HG03066 (cell line): ENCODE data around the gene HOXA3.

Experiments used
- ATAC-seq: cut with Tn5 transposase; IDR thresholded peaks from one replicate; pipeline ENCODE4 v1.9.1; 2021; ENCODE audit warnings: low read depth; ENCODE audit not compliant: unreplicated experiment

Gene HOXA3

DNA sequence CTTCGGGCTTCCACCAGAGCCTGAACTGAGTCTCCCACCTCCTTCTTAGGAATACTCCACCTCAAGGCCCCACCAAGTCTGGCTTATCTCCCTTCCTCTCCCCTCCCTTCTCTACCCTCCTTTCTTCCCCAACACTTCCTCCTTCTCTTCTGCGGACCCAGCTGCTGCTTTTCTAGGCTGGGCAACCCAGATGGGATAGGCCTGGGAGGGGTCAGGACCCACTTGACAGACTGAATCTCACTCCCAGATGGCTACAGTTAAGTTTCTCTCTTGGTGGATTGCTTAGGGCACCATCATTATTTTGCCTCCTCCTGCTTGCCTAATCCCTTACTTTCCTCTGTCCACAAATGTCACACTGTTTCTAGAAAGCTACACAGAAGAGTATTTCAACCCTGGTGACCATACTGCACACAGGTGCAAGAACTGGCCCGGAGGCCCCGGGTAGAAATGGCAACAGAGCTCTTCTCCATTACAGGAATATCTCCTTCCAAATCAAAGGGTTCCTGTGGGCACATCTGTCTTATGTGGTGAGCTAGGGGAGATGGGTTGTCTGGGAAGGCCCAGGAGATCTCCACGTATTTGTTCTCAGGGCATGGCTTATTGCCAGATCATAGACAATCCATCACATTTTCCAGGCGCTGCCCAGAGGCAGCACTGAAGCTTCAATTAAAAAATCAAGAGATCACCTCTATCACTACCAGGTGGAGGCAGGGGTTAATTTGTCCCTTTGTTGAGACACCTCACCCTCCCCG, 37.8 kb upstream of the HOXA3 start:
- no peak for ATAC-seq

DNA sequence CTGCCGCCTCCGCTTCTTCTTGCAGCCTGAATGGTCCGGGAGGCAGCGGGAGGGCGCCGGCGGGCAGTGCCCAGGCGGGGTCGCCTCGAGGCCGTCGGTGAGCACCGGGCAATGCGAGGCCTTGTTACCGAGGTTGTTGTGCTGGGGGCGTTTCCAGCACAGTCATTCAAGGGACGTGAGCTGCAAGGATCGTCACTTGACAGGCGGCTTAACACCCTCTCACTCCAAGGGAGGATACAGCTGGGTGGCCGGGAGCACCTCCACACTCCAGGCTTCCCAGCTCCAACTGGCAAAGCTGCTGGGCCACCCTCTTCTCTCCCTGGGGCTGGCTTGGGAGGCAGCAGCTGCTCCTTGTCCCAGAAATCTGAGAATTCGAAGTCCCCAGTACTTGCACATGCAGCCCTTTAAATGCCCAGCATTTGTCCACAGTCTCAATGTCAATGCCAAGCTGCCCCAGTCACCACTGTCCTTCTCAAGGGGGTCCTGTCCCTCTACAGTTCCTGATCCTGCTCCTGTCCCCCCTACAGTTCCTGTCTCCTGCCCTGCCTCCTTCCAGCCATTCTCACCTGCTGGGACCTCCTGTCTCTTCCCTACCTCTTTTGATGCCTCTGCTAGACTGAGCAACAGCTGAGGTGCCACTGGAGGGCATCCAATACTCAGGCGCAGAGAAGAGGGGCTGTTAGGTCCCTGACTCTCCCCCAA, 37.1 kb upstream of the HOXA3 start:
- ATAC-seq: no peak

DNA sequence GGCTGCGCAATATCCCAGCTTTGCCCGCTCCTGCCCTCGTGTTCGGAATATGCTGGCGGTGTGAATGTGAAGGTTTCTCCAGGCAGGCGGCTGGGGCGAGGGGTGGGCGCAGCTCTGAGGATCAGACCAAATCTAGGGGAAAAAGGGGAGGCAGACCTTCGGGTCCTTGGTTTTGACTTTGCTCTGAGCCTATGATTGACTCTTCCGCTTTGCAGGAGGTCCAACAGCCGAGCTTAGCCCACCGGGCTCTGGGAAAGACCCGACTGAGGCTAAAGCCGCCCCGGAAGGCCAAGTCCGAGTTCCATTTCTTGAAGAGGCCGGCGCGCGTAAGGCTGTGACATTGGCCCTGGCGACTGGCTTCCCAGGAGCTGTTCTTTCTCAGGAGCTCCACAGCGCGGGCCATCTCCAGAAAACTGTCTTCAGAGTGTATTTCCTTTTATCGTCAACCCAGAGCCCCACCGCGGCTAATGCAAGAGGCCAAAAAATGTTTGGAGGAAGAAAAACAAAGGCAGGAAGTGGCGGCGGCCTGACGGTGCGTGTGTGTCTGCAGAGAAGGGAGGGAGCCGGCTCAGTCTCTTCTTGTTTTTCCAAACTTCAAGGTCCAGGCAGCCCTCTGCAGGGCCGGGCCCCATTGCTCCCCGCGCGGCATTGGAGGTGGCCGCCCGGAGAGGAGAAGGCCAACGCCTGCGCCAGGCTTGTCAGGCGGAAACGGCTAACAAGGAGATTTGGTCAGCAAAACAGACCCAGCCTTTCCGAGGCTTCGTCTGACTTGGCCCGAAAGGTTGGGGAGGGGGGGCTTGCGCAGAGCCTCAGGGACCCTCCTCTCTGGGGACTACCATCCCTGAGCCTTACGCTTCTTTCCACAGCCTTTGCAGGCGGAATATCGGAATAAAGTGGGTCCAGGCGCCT, 36.3 kb upstream of the HOXA3 start:
- no peak for ATAC-seq

DNA sequence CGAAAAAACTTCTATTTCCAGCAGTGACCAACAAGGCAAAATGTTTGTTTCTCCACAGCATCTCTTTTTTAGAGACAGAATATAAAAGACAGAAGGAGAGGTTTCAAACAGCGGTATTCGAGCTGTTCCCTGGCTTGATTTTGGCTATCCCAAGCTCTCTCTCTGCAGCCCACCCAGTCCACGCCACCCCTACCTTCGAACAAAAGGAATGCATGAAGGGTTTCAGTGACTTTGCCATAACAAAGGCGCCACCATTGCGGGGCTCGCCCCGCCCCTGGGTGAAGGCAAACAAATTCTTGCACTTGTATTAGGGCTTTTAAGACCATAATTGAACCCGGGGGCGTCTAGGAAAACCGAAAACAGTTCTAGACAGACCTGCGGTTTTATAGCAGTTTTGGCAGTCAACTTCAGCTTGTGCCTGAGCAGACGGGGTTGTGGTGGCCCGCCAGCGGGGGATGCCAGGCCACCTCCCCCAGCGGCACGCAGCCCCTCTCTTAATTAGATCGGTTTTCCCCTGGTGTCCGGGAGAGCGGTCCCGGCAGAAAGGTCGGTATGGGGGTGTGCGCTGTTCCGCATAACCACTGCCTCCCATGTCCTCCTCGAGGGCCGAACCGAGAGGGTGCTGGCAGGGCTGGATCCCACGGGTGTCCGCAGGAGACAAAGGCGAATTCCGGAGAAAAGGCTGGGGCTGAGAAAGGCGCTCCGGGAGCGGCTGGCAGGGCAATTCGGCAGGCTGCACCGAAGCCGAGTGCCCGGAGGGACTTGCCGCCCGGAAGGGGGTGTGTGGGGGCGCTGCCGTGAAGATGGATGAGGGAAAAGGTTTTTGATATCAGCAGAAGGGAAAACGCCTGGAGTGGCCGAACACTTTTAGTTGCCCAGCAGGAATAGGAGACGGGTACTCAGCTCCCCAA, 35.3 kb upstream of the HOXA3 start:
- no peak for ATAC-seq

DNA sequence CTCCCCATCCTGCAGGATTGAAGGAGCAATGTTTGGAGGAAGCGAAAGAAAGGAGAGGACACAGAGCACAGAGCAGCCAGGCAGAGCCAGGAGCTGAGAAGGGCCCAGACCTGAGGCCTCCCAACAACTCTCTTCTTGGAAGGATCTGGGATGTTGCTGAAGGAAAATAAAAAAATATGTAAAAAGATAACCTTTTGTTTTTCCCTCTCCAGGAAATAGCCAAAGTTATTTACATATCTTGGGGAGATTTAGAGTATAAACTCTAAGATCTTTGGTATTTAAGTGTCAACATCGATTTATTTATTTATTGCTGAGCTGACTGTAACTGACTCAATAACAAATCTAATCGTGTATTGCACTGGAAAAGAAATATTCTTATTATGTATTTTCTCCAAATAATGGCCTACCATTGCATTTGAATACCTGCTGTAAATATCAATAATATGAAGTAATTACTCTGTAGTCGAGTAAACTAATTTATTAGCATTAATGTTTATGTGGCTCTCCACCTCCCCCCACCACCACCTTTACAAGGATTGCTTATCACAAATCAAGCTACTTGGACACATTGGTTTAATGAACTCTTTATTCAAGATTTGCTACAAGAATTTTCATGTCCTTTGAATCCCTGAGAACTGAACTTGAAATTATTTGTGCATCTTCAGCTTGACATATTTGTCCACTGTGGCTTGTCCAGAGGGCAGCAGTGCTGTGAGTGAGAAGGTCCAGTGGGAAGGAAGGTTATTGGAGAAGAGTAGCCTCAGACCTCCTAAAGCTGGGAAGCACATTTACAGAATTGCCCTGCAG, 34.5 kb upstream of the HOXA3 start:
- no peak for ATAC-seq

DNA sequence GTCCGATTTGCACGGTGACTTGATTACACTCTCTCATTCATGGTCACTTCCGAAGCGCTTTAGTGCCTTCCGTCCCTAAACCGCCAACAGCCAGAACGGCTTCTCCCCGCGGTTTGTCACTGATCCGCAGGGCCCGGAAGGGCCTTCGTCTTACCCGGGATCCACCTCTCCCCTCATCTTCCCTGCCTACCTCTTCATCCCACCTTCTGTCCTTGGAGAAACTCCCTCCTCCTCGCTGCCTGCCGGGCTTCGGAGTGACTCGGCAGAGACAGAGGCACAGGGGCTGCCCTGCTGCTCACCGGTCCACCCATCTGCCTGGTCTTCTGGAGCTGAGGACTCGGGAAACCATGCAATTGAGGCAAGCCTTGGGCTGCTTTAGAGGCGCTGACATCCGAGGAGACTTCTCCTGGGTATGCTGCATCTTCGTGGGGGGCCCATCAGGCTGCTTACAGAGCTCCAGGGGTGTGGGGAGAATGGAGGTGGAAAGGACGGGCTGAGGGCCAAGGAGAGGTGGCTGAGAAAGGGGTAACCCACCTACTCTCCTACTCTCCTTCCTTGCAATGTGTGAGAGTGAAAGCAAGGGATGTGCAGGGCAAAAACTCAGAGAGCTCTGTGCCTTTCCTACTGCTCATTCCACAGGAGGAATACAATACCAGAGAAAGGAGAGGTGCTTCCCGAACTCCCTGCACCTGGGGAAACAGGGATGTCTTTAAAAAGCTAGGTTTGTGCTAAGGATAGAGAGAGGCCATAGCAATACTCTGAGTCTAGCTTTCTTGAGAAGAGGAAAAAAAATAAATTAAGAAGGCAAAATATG, 33.7 kb upstream of the HOXA3 start:
- ATAC-seq: no peak

DNA sequence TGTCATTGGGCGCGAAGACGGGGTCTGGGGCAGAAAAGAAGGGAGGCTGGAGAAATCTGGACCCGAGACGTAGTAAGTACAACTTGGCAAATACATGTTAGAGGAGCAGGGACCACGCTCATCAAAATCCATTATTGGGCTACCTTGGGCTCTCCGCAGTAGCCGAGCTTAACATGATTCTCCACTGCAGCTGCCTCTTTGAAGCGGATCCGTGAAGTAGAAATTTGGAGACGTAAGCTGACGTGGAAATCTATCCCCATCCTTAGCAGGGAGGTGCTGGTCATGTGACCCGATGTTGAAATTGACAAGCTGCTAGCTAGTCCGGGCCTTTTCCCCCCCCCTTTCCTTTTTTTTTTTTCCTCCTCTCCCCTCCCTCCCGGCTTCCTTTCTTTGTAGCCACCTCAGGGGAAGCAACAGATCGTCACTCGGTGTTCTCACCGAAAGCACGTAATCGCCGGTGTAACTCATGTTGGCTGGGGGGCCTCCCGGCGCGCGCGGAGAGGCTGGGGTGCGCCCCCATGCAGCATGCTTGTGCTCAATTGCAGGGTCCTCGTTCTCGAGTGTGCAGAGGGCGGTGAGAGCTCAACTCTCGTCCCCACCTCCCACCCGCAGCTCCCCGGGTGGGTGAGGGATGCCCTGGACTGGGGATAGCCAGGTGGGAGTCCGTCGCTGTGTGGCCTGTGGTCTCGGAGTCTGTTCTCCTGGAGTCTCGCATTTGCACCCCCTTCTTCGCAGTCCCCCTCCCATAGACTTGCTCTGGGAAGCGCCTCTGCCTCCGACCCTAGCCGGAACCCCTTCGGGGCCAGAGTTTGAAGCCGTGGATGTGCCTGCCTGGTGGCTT, 32.9 kb upstream of the HOXA3 start, which contains the start of gene HOXA11:
Gene HOXA11, minus strand, starts transcription at position 220 of the 841 bp plus-strand sequence. Its CDS starts 88 bp downstream, at position 132.
- ATAC-seq: no peak

DNA sequence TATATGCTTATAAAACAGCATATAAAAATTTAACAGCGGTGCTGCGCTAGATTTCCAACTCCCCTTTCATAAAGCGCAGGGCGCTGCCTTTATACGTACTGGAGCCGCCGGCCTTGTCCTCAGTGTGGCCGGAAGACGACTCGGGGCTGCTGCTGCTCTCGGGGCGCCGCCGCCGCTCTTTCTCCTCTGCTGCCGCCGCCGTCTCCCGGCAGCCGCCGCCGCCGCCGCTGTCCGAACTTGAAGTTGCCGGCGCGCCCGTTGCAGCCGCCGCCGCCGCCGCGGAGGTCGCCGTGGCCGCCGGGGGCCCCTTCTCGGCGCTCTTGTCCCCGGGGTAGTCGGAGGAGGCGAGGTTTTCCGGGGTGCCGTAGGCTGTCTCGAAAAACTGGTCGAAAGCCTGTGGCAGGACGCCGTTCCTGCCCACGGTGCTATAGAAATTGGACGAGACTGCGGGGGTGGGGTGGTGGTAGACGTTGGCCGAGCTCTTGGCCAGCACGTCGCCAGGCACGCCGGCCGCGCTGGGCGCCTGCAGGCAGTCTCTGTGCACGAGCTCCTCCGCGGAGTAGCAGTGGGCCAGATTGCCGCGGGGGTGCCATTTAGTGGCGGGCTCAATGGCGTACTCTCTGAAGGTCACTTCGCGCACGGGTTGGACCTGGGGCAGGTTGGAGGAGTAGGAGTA, 32.1 kb upstream of the HOXA3 start:
- no peak for ATAC-seq

DNA sequence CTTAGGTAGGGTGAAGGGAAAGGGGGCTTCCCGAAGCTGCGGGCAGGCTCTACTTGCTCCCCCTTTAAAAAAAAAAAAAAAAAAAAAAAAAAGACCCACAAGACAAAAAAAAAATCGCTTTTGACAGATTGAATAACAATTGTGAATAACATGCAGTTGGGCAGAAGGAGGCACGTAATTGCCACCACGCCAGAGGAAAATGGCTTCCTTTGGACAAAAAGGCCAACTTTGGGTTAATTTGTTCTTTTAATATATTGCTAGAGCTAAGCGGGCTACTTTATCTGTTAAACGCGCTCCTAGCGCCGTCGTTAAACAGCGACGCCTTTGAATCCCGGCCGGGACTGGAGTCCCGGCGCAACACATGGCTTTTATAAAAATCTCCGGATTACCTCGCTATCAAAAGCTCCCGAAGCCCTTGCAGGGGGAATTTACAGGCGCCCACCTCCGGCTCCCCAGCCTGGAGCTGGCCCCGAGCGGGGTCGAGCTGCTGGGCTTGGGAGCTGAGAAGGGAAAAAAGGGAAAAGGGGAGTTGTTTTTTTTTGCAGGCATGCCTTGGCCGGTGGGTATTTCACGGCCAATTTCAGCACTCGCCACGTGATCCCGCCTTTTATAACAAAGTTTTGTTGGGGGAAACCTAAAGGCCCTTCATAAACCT, 31.4 kb upstream of the HOXA3 start:
- ATAC-seq: no peak

DNA sequence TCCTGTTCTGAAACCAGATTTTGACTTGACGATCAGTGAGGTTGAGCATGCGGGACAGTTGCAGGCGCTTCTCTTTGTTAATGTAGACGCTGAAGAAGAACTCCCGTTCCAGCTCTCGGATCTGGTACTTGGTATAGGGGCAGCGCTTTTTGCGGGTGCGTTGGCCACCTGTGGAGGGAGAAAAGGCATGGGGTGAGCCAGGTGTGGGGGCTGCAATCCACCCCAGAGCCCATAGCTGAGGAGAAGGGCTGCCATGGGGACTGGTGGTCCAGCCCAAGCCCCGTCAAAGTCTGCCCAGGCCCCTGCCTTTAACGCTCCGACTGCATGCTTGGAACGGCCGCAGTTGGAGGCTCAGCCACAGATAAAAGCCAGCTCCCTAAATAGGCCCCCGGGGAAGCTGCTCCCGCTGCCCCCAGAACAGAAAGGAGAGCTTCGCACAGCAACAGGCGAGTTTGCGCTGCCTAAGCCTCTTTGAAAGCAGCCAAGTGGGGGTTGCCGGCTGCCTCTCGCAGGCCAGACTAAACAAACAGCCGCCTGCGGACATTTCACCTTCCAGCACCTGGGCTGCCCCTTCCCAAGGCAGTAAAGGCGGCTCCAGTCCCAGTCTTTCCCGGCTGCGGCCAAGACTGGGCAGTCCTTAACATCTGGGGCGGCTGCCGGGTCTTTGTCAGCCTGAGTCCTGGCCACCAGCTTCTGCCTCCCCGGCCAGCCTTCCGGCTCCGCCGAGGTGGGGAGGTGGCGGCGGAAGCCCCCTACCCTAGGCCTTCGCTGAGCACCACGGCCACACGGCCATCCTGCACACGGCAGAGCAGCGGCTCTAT, 30.7 kb upstream of the HOXA3 start:
- ATAC-seq: no peak

DNA sequence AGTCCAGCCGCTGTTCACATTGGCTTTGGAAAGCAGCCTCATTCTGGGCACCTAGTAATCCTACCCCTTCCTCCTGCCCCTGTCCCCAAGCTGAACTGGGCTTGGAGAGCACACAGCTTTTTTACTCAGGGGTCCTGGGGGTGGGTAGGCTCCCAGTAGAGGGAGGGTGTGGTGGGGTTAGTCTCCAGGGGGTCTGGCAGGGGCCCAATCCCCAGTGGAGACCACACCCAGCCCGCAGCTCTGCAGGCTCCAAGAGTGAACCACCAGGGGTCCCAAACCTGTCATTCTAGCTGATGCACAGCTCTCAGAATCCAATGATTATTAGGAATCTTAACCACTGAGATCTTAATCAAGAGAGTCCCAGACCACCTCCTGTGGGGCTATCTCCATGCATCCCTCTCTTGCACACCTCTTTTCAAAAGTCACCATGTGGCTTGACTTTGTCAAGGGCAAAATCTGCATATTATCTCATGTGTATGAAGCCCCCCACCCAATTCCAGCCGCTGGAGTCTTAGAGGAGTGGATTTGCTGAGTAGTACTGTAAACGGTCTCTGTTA, 30.0 kb upstream of the HOXA3 start:
- no peak for ATAC-seq

DNA sequence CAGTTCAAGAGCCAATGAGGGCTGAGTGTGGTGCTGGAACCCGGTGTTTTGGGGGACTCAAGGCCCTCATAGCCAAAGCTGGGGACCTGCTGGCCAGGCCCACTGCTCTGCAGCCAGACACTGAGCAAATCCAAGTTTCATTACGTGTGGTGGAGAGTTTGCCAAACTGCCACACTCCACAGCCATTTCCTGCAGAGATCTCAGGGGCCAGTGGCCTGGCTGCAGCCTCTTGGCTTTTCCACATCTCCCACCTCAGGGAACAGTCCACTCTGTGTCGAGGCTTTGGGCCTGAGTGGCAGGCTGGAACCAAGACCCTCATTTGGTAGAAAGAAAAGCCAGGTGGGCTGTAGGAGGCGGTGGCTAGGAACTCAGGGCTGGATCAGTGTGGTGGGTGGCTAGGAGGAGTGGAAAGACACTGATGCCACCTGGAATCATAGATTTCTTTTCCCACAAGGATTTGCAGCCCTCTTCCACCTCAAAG, 29.5 kb upstream of the HOXA3 start:
- ATAC-seq: no peak

DNA sequence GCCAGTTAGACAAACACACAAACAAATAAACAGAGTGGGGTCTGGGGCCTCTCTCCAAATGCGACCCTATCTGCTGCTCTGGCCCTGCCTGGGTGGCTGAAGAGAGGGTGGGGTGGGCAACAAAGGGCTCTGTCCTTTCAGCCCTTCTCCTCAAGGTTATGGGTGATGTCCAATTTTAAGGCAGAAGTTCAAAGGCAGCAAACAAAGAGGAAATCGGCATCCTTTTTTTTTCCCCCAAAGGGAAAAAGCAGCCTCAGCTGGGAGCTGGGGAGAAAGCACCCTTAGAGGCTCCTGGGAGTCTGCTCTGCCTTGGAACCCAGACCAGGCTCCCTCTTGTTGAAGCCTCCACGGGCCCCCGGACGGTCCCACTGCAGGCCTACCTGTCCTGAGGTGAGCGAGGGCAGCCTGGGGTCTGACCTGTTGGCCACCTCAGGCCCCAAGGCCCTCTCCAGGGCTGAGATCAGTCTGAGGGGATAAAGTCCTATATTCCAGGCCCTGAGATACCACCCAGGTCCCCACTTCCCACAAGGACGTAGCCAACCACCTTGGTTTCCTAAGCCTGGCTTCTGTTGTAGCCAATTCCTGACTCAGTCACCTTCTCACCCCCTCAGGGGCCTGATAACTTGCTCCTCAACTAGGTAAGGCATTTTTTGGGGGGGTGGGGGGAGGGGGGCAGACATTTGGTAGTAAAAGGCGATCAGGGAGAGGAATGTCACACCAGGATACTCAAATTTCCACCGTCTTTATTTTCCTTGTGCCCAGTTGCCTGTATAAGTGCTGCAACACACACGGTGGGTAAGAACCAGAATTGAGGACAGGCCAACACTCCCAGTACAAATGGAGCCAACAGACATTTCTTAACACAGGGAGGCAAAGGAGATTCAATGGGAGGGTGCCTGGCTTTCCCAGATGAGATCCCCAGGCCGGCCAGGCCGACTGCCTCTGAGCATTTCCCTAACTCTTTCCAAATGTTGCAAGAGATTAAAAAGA, 28.3 kb upstream of the HOXA3 start:
- ATAC-seq: no peak
